HEK293 (cell line): ENCODE data around the gene DHRS12.

ENCODE experiments used
- CTCF ChIA-PET: fragments of 350-600 bp; formaldehyde crosslinking; extraction: SDS; loops from one replicate; lab custom pipeline; 2021; ENCODE audit warnings: antibody characterized with exemption; lab: Yijun Ruan, JAX
- POLR2A ChIA-PET: fragments of 300-600 bp; formaldehyde crosslinking; extraction: SDS; loops from one replicate; lab custom pipeline; 2020; ENCODE audit warnings: antibody characterized with exemption, inconsistent platforms; lab: Yijun Ruan, JAX
- H3K27ac ChIP-seq: fragments of 200-500 bp; sonication (Bioruptor generic); 2 replicates; pipeline ENCODE4 v1.5.1; 2014; ENCODE audit warnings: low read depth, low read length, control low read depth, inconsistent platforms; ENCODE audit errors: extremely low read depth
- H3K36me3 ChIP-seq, 2 experiments: fragments of 200-500 bp in 1 of 2; sonication (Bioruptor generic) in 1 of 2; 1 replicate in 1 of 2; 2 replicates in 1 of 2; pipeline ENCODE4 v1.5.1; 2014 to 2017; ENCODE audit warnings: inconsistent platforms in 2 of 2, low read length in 2 of 2; ENCODE audit not compliant: control insufficient read depth in 2 of 2, insufficient read depth in 1 of 2
- H3K4me1 ChIP-seq: fragments of 200-500 bp; sonication (Bioruptor generic); 2 replicates; pipeline ENCODE4 v1.5.1; 2014; ENCODE audit warnings: mild to moderate bottlenecking, low read length, inconsistent platforms; ENCODE audit not compliant: control insufficient read depth, insufficient read depth
- H3K4me3 ChIP-seq: 2 replicates; pipeline ENCODE4 v1.5.1; 2011; ENCODE audit warnings: low read depth, mild to moderate bottlenecking, control low read depth, low read length, moderate library complexity
- H3K9me3 ChIP-seq: fragments of 200-500 bp; sonication (Bioruptor generic); 2 replicates; pipeline ENCODE4 v1.5.1; 2014; ENCODE audit warnings: low read depth, low read length, inconsistent platforms; ENCODE audit not compliant: control insufficient read depth, insufficient read depth
- KLF8 ChIP-seq: fragments of 450-650 bp; formaldehyde crosslinking; IDR thresholded peaks from 2 replicates; pipeline ENCODE4 v1.5.1; 2016; ENCODE audit warnings: missing biosample characterization, missing genetic modification characterization
- MEIS1 ChIP-seq: sonication (generic); formaldehyde crosslinking; IDR thresholded peaks from 2 replicates; pipeline ENCODE4 v1.8.1; 2022; ENCODE audit warnings: missing genetic modification reagents, mild to moderate bottlenecking, borderline replicate concordance
- SCRT2 ChIP-seq: fragments of 450-650 bp; formaldehyde crosslinking; IDR thresholded peaks from 2 replicates; pipeline ENCODE4 v1.5.1; 2016; ENCODE audit warnings: missing biosample characterization, missing genetic modification characterization
- ZBTB17 ChIP-seq: fragments of 450-650 bp; formaldehyde crosslinking; IDR thresholded peaks from 2 replicates; pipeline ENCODE4 v1.5.1; 2016; ENCODE audit warnings: missing biosample characterization, missing genetic modification characterization
- ZBTB7A ChIP-seq: fragments of 450-650 bp; formaldehyde crosslinking; IDR thresholded peaks from 2 replicates; pipeline ENCODE4 v1.5.1; 2016; ENCODE audit warnings: low read depth, missing biosample characterization, missing genetic modification characterization
- ZIC2 ChIP-seq: fragments of 450-650 bp; formaldehyde crosslinking; IDR thresholded peaks from 2 replicates; pipeline ENCODE4 v1.5.1; 2016; ENCODE audit warnings: missing biosample characterization, missing genetic modification characterization
- ZNF16 ChIP-seq: fragments of 450-650 bp; formaldehyde crosslinking; IDR thresholded peaks from 2 replicates; pipeline ENCODE4 v1.5.1; 2016; ENCODE audit warnings: low read depth, missing biosample characterization, missing genetic modification characterization
- ZNF202 ChIP-seq: fragments of 450-650 bp; formaldehyde crosslinking; IDR thresholded peaks from 2 replicates; pipeline ENCODE4 v1.5.1; 2016; ENCODE audit warnings: missing biosample characterization, missing genetic modification characterization, borderline replicate concordance
- ZNF23 ChIP-seq: fragments of 450-650 bp; formaldehyde crosslinking; IDR thresholded peaks from 2 replicates; pipeline ENCODE4 v1.5.1; 2016; ENCODE audit warnings: missing biosample characterization, missing genetic modification characterization, borderline replicate concordance
- ZNF274 ChIP-seq, 2 experiments: fragments of 200-500 bp in 1 of 2; fragments of 450-650 bp in 1 of 2; sonication (Bioruptor generic) in 1 of 2; formaldehyde crosslinking in 1 of 2; IDR thresholded peaks; 2 replicates each; pipeline versions ENCODE4 v1.5.1 to v1.6.1; 2014 to 2016; ENCODE audit warnings: borderline replicate concordance in 1 of 2, inconsistent platforms in 1 of 2, low read length in 1 of 2, missing biosample characterization in 1 of 2, missing genetic modification characterization in 1 of 2
- ZNF311 ChIP-seq: fragments of 450-650 bp; formaldehyde crosslinking; IDR thresholded peaks from 2 replicates; pipeline ENCODE4 v1.5.1; 2017; ENCODE audit warnings: missing biosample characterization, missing genetic modification characterization, borderline replicate concordance
- ZNF529 ChIP-seq: fragments of 450-650 bp; formaldehyde crosslinking; IDR thresholded peaks from 2 replicates; pipeline ENCODE4 v1.5.1; 2017; ENCODE audit warnings: missing genetic modification characterization, missing biosample characterization; ENCODE audit not compliant: insufficient replicate concordance
- ZNF544 ChIP-seq: fragments of 450-650 bp; formaldehyde crosslinking; IDR thresholded peaks from 2 replicates; pipeline ENCODE4 v1.5.0; 2017; ENCODE audit warnings: missing biosample characterization, missing genetic modification characterization
- ZNF555 ChIP-seq: fragments of 450-650 bp; formaldehyde crosslinking; conservative IDR thresholded peaks from 2 replicates; pipeline ENCODE4 v1.5.1; 2017; ENCODE audit warnings: missing biosample characterization, mild to moderate bottlenecking, missing genetic modification characterization, inconsistent platforms
- ZNF677 ChIP-seq: fragments of 450-650 bp; IDR thresholded peaks from 2 replicates; pipeline ENCODE4 v1.5.0; 2018; ENCODE audit warnings: missing biosample characterization, mild to moderate bottlenecking, missing genetic modification characterization, moderate library complexity
- ZNF830 ChIP-seq: fragments of 450-650 bp; IDR thresholded peaks from 2 replicates; pipeline ENCODE4 v1.5.0; 2018; ENCODE audit warnings: missing biosample characterization, missing genetic modification characterization, low read depth, mild to moderate bottlenecking, moderate library complexity
- ZNF843 ChIP-seq: fragments of 450-650 bp; formaldehyde crosslinking; IDR thresholded peaks from 2 replicates; pipeline ENCODE4 v1.5.1; 2016; ENCODE audit warnings: missing biosample characterization, missing genetic modification characterization
- TF ChIP-seq, protein P1 (sequence below): fragments of 450-650 bp; formaldehyde crosslinking; IDR thresholded peaks from 2 replicates; pipeline ENCODE4 v1.5.1; 2017; ENCODE audit warnings: missing biosample characterization, missing genetic modification characterization
- TF ChIP-seq, protein P2 (sequence below): fragments of 450-650 bp; formaldehyde crosslinking; IDR thresholded peaks from 2 replicates; pipeline ENCODE4 v1.5.1; 2016; ENCODE audit warnings: missing biosample characterization, missing genetic modification characterization
- TF ChIP-seq, protein P3 (sequence below): fragments of 450-650 bp; formaldehyde crosslinking; IDR thresholded peaks from 2 replicates; pipeline ENCODE4 v1.5.1; 2017; ENCODE audit warnings: missing biosample characterization, mild to moderate bottlenecking, missing genetic modification characterization, moderate library complexity
- TF ChIP-seq, protein P4 (sequence below): fragments of 450-650 bp; IDR thresholded peaks from 2 replicates; pipeline ENCODE4 v1.5.1; 2018; ENCODE audit warnings: missing biosample characterization, missing genetic modification characterization

The DHRS12 gene

DNA sequence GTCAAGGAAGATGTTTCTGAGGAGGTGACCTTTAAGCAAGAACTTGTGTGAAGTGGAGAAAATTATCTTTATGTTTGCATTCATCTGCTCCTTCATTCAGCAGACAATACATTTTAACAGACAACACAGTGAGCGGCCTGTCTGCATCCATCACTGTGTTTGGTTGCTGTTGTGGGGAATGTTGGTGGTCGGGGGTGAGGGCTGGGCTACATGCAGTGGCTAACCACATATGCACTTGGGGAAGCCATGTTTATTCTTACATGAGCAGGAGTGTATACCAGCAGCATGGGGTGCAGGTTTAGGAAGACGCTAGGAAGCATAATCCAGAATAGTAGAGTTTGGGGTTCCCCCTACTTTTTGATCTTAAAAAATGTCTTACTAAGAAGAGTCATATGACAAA, 66.4 kb downstream of the DHRS12 start:
- Histone ChIP-seq H3K4me3 (no peak overlapping the region), H3K27ac (no peak overlapping the region), H3K4me1 (no peaks in the 10 kb centered on the region), H3K9me3 (no peaks in the 10 kb centered on the region), H3K36me3 (no peaks in the 10 kb centered on the region)
- CTCF ChIA-PET: no interaction called here
- TF ChIP-seq ZNF529 (no peak), ZNF843 (no peak), ZBTB17 (tag by site-specific recombination) (no peak), ZNF830 (tag by site-specific recombination) (no peak), ZNF16 (tag by site-specific recombination) (no peak), ZBTB7A (tag by site-specific recombination) (no peak), ZNF202 (tag by site-specific recombination) (no peak), ZIC2 (tag by site-specific recombination) (no peak), MEIS1 (no peak), SCRT2 (tag by site-specific recombination) (no peak), ZNF555 (tag by site-specific recombination) (no peak)
- TF ChIP-seq, protein P1, sequence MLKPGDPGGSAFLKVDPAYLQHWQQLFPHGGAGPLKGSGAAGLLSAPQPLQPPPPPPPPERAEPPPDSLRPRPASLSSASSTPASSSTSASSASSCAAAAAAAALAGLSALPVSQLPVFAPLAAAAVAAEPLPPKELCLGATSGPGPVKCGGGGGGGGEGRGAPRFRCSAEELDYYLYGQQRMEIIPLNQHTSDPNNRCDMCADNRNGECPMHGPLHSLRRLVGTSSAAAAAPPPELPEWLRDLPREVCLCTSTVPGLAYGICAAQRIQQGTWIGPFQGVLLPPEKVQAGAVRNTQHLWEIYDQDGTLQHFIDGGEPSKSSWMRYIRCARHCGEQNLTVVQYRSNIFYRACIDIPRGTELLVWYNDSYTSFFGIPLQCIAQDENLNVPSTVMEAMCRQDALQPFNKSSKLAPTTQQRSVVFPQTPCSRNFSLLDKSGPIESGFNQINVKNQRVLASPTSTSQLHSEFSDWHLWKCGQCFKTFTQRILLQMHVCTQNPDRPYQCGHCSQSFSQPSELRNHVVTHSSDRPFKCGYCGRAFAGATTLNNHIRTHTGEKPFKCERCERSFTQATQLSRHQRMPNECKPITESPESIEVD: no peak
- TF ChIP-seq, protein P2, sequence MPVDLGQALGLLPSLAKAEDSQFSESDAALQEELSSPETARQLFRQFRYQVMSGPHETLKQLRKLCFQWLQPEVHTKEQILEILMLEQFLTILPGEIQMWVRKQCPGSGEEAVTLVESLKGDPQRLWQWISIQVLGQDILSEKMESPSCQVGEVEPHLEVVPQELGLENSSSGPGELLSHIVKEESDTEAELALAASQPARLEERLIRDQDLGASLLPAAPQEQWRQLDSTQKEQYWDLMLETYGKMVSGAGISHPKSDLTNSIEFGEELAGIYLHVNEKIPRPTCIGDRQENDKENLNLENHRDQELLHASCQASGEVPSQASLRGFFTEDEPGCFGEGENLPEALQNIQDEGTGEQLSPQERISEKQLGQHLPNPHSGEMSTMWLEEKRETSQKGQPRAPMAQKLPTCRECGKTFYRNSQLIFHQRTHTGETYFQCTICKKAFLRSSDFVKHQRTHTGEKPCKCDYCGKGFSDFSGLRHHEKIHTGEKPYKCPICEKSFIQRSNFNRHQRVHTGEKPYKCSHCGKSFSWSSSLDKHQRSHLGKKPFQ (tag by site-specific recombination): no peak
- POLR2A ChIA-PET: no interaction called here

DNA sequence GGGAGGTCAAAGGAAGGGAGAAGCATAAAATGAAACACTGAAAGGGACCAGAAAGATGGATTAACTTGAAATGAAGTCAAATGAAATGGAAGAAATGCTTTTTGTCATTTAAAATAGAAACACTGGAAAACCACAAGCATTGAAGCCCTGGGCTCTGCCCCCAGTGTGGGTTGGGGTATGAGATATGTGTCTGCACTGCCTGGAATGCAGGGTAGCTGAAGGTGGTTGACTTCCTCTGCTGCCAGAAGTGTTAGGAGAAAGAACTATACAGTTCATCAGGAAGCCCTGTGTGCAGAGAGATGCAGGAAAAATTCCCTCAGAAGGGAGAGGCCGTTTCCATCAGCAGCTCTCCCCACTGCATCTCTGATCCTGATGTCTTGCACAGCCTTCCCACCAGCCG, 69.2 kb downstream of the DHRS12 start:
- Histone ChIP-seq H3K27ac (no peak overlapping the region), H3K4me3 (no peak overlapping the region), H3K9me3 (no peaks in the 10 kb centered on the region), H3K36me3 (no peaks in the 10 kb centered on the region), H3K4me1 (no peaks in the 10 kb centered on the region)
- CTCF ChIA-PET: no interaction called here
- POLR2A ChIA-PET: no interaction called here
- TF ChIP-seq, protein P3, sequence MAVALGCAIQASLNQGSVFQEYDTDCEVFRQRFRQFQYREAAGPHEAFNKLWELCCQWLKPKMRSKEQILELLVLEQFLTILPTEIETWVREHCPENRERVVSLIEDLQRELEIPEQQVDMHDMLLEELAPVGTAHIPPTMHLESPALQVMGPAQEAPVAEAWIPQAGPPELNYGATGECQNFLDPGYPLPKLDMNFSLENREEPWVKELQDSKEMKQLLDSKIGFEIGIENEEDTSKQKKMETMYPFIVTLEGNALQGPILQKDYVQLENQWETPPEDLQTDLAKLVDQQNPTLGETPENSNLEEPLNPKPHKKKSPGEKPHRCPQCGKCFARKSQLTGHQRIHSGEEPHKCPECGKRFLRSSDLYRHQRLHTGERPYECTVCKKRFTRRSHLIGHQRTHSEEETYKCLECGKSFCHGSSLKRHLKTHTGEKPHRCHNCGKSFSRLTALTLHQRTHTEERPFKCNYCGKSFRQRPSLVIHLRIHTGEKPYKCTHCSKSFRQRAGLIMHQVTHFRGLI (tag by site-specific recombination): no peak
- TF ChIP-seq ZNF677 (tag by site-specific recombination): no peak

DNA sequence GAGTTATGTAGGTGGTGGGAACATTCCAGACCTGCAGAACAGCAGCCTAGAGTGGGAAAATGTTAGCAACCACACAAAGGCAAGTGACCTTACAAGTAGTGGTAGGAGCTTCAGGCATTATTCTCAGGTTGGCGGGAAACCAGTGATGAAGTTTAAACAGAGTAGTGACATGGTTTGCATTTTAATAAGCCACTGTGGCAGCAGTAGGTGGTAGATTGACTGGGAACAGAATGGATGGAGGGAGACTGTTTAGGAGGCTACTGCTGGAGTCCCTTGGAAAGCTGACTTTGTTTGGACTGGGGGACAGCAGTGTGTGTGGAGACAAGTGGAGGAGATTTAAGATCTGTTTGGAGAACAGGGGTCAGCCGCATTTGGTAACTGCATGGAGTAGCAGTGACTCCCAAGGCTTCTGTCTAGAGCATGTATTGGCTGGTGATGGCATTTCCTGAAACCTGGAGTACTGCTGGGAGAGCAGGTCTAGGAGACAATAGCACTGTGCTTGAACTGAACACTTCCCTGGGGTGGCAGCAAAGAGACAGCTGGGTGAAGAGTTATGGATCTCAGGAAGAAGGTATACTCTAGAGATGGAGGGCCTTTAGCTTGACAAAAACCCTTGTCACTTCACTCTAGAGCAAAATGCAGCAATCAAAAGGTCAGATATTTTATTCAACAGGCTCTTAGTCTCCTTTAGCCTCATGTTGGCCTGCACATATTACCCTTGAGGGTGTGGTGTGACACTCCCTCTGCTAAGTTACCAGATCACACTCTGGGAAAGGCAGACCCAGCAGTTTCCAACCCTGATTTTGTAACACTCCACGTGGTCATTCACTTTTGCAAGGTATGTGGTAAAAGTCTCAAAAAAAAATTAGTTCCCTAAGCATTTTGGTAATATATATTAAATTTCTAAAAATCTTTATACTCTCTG, 70.3 kb downstream of the DHRS12 start:
- no peak overlapping the region for H3K27ac ChIP-seq
- H3K4me3 ChIP-seq: no peak overlapping the region
- H3K36me3 ChIP-seq: no peaks in the 10 kb centered on the region
- CTCF ChIA-PET: interaction anchor here (1.2 kb wide), 1 partner anchor 9 kb away, joined by 3 read pairs; no protein-coding TSS in a partner anchor
- H3K9me3 ChIP-seq: no peaks in the 10 kb centered on the region
- POLR2A ChIA-PET: no interaction called here
- H3K4me1 ChIP-seq: no peaks in the 10 kb centered on the region
- TF ChIP-seq ZNF311 (tag by site-specific recombination): no peak
- TF ChIP-seq ZNF544 (tag by site-specific recombination): no peak
- TF ChIP-seq KLF8: no peak
- TF ChIP-seq ZNF274 (IDR thresholded peaks at IDR 0.05; ENCODE audit: low read length): no peak
- no peak for TF ChIP-seq ZNF274 (tag by site-specific recombination; IDR thresholded peaks at IDR 0.05; ENCODE audit: borderline replicate concordance)
- no peak for TF ChIP-seq ZNF23 (tag by site-specific recombination)
- TF ChIP-seq, protein P4, sequence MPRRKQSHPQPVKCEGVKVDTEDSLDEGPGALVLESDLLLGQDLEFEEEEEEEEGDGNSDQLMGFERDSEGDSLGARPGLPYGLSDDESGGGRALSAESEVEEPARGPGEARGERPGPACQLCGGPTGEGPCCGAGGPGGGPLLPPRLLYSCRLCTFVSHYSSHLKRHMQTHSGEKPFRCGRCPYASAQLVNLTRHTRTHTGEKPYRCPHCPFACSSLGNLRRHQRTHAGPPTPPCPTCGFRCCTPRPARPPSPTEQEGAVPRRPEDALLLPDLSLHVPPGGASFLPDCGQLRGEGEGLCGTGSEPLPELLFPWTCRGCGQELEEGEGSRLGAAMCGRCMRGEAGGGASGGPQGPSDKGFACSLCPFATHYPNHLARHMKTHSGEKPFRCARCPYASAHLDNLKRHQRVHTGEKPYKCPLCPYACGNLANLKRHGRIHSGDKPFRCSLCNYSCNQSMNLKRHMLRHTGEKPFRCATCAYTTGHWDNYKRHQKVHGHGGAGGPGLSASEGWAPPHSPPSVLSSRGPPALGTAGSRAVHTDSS (tag by site-specific recombination): no peak
